Smooth muscle cell (in vitro differentiated cells): ENCODE measurements around the gene RNF133. TPM values are rescaled to one million over a fixed set of nuclear protein-coding genes. Genes with fewer than 3 reads are reported as not detected.

ENCODE experiments used
- DNase-seq: peaks from one replicate; lab custom pipeline; 2025; ENCODE audit not compliant: unreplicated experiment; lab: John Stamatoyannopoulos, UW
- H2AFZ ChIP-seq: fragments of 200-600 bp; sonication (generic); 2 replicates; pipeline ENCODE4 v1.6.0; 2016; ENCODE audit warnings: antibody characterized with exemption, low read depth, mild to moderate bottlenecking
- H3F3A ChIP-seq: fragments of 200-600 bp; sonication (generic); 2 replicates; pipeline ENCODE4 v1.6.0; 2017; ENCODE audit warnings: antibody characterized with exemption, low read depth
- H3K27ac ChIP-seq: fragments of 200-600 bp; sonication (generic); 2 replicates; pipeline ENCODE4 v1.5.1; 2016; ENCODE audit warnings: low read depth, mild to moderate bottlenecking
- H3K27me3 ChIP-seq: fragments of 200-600 bp; sonication (generic); 2 replicates; pipeline ENCODE4 v1.6.1; 2016; ENCODE audit warnings: low read depth, mild to moderate bottlenecking
- H3K36me3 ChIP-seq: fragments of 200-600 bp; sonication (generic); 2 replicates; pipeline ENCODE4 v1.5.1; 2016; ENCODE audit warnings: low read depth
- H3K4me1 ChIP-seq: fragments of 200-600 bp; sonication (generic); 2 replicates; pipeline ENCODE4 v1.5.1; 2016; ENCODE audit warnings: low read depth
- H3K4me2 ChIP-seq: fragments of 200-600 bp; sonication (generic); 2 replicates; pipeline ENCODE4 v1.6.0; 2016; ENCODE audit warnings: mild to moderate bottlenecking
- H3K4me3 ChIP-seq: fragments of 200-600 bp; sonication (generic); 2 replicates; pipeline ENCODE4 v1.5.1; 2016; ENCODE audit warnings: mild to moderate bottlenecking
- H3K79me2 ChIP-seq: fragments of 200-600 bp; sonication (generic); 2 replicates; pipeline ENCODE4 v1.6.0; 2016; ENCODE audit warnings: low read depth, mild to moderate bottlenecking
- H3K9ac ChIP-seq: fragments of 200-600 bp; sonication (generic); 2 replicates; pipeline ENCODE4 v1.6.0; 2016; ENCODE audit warnings: low read depth
- H3K9me3 ChIP-seq: fragments of 200-600 bp; sonication (generic); replicated peaks from 2 replicates; pipeline ENCODE4 v1.5.1; 2016; ENCODE audit warnings: low read depth
- H4K20me1 ChIP-seq: fragments of 200-600 bp; sonication (generic); 2 replicates; pipeline ENCODE4 v1.6.0; 2016; ENCODE audit warnings: low read depth
- CTCF ChIP-seq: fragments of 200-600 bp; sonication (generic); IDR thresholded peaks from 2 replicates; pipeline ENCODE4 v1.5.1; 2017; ENCODE audit warnings: borderline replicate concordance, mild to moderate bottlenecking, antibody characterized with exemption; ENCODE audit not compliant: insufficient read depth, poor library complexity, severe bottlenecking
- WGBS: methylation state at CpG from one replicate; pipeline ENCODE4 v1.1.7; 2016; ENCODE audit warnings: low lambda C conversion rate; 5-methylcytosine and 5-hydroxymethylcytosine counted together
- polyA plus RNA-seq: library from polyadenylated mRNA; unstranded; fragments of >200 nt; fragmentation: Nextera tagmentation; extraction: Ambion mirVana; gene quantifications from 2 replicates; pipeline ENCODE4 v1.2.1, GENCODE V29; 2016
- total RNA-seq: library from RNA; depleted of rRNA; stranded (reverse); fragments of >200 nt; gene quantifications from 2 replicates; pipeline ENCODE4 v1.2.3, GENCODE V29; 2014

The RNF133 gene
- total and polyA plus RNA-seq, 2 experiments from 2014 or later, result 0.36 TPM; not detected in 1

GRCh38 chr7:122674502-122674901, 24.4 kb downstream of the RNF133 start:
- no peaks in the 10 kb centered on the region for H3K36me3 ChIP-seq
- WGBS, result 68% methylated on average over 4 of the region's 4 CpGs
- H3K4me1 ChIP-seq, result no peaks in the 10 kb centered on the region
- no peaks in the 10 kb centered on the region for H3F3A ChIP-seq
- H3K4me2 ChIP-seq, result peak overlapping the region; percentile 39
- no peaks in the 10 kb centered on the region for H3K27me3 ChIP-seq
- no peaks in the 10 kb centered on the region for H4K20me1 ChIP-seq
- no peak for DNase-seq
- no peak overlapping the region for H3K4me3 ChIP-seq
- no peaks in the 10 kb centered on the region for H3K9me3 ChIP-seq
- H3K79me2 ChIP-seq, result no peaks in the 10 kb centered on the region
- H2AFZ ChIP-seq, result no peak overlapping the region
- no peak for TF ChIP-seq CTCF
- H3K9ac ChIP-seq, result no peak overlapping the region
- H3K27ac ChIP-seq, result peak overlapping the region; percentile 39

- Histone ChIP-seq H3K36me3 (no peaks in the 10 kb centered on the region), H3K4me3 (no peak overlapping the region), H3F3A (no peaks in the 10 kb centered on the region), H3K79me2 (no peaks in the 10 kb centered on the region), H2AFZ (no peak overlapping the region), H3K9me3 (no peaks in the 10 kb centered on the region), H3K4me2 (no peak overlapping the region), H3K4me1 (no peaks in the 10 kb centered on the region), H3K9ac (no peak overlapping the region), H3K27ac (no peak overlapping the region), H4K20me1 (no peaks in the 10 kb centered on the region), H3K27me3 (no peaks in the 10 kb centered on the region)
- WGBS, result 100% methylated on average over 6 of the region's 21 CpGs
- no peak for TF ChIP-seq CTCF
- no peak for DNase-seq
Observed at GRCh38 chr7:122673951-122674350, 25.0 kb downstream of the RNF133 start.

- no peak for DNase-seq
- no peak overlapping the region for H3K9ac ChIP-seq
- no peaks in the 10 kb centered on the region for H3K36me3 ChIP-seq
- no peak overlapping the region for H3K4me2 ChIP-seq
- no peak overlapping the region for H2AFZ ChIP-seq
- H3F3A ChIP-seq, result no peaks in the 10 kb centered on the region
- no peaks in the 10 kb centered on the region for H3K27me3 ChIP-seq
- no peaks in the 10 kb centered on the region for H4K20me1 ChIP-seq
- H3K4me1 ChIP-seq, result no peaks in the 10 kb centered on the region
- no peak overlapping the region for H3K27ac ChIP-seq
- WGBS, result 96% methylated on average over 8 of the region's 8 CpGs
- no peak for TF ChIP-seq CTCF
- H3K79me2 ChIP-seq, result no peaks in the 10 kb centered on the region
- H3K9me3 ChIP-seq, result no peaks in the 10 kb centered on the region
- no peak overlapping the region for H3K4me3 ChIP-seq
Observed at GRCh38 chr7:122672536-122672935, 26.4 kb downstream of the RNF133 start.

GRCh38 chr7:122663733-122664132, 35.2 kb downstream of the RNF133 start:
- Histone ChIP-seq H3K4me1 (no peaks in the 10 kb centered on the region), H3K9me3 (no peaks in the 10 kb centered on the region), H3K4me2 (no peak overlapping the region), H3K36me3 (no peaks in the 10 kb centered on the region), H3F3A (no peaks in the 10 kb centered on the region), H3K4me3 (no peak overlapping the region), H3K79me2 (no peaks in the 10 kb centered on the region), H2AFZ (no peak overlapping the region), H4K20me1 (no peaks in the 10 kb centered on the region), H3K9ac (no peak overlapping the region), H3K27ac (no peak overlapping the region), H3K27me3 (no peaks in the 10 kb centered on the region)
- TF ChIP-seq CTCF, result no peak
- DNase-seq, result no peak
- WGBS, result 91% methylated on average over 2 of the region's 2 CpGs
